ENCODE results near the gene CASP2.

The CASP2 gene

DNA sequence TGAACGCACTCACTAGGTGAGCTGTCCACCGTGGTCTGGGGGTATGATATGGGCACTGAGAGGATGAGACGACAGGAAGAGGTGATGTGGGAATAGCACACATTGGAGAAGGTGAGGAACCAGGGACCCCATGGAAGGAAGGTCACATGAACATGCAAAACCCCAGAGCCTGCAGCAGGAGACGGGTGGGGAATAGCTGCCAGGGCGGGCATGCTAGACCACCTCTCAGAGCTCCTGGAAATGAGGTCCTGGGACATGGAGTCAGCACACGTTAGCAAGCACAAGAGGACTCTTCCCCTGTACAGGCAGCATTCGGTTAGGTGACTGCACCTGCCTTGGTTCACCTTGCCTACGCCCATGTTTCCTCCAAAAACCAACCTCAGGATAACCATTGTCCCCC lies 66.2 kb downstream of the CASP2 start:
- no peak for DNase-seq (ENCODE audit: low spot score)
- in situ Hi-C loops (cut with MboI; ENCODE audit: low pct_unique_long_range_greater_than_20kb, low sequenced_read_pairs, unreplicated experiment), result no loop called here
- TF ChIP-seq, protein P1, sequence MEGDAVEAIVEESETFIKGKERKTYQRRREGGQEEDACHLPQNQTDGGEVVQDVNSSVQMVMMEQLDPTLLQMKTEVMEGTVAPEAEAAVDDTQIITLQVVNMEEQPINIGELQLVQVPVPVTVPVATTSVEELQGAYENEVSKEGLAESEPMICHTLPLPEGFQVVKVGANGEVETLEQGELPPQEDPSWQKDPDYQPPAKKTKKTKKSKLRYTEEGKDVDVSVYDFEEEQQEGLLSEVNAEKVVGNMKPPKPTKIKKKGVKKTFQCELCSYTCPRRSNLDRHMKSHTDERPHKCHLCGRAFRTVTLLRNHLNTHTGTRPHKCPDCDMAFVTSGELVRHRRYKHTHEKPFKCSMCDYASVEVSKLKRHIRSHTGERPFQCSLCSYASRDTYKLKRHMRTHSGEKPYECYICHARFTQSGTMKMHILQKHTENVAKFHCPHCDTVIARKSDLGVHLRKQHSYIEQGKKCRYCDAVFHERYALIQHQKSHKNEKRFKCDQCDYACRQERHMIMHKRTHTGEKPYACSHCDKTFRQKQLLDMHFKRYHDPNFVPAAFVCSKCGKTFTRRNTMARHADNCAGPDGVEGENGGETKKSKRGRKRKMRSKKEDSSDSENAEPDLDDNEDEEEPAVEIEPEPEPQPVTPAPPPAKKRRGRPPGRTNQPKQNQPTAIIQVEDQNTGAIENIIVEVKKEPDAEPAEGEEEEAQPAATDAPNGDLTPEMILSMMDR (IDR thresholded peaks at IDR 0.05; ENCODE audit: extremely low read depth, insufficient read depth, missing control alignments), result no peak

DNA sequence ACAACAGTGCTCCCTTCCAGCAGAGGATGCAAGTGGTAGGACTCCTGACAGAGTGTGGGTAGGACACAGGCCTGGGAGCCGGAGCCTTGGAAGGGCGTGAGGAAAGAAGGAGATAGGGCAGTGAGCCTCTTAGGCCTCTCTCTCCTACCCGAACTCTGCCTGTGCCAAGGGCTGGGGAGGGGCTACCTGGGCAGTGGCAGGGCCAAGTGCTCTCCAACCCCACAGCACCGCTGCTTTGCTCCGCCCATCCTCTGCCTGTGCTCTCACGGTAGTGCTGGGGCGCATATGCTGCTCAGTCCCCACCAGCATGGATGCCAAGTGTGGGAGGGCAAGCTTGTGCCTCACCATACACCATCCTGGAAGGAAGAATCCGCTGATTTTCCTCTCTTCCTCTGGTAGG lies 66.8 kb downstream of the CASP2 start:
- in situ Hi-C loops (cut with MboI; ENCODE audit: low pct_unique_long_range_greater_than_20kb, low sequenced_read_pairs, unreplicated experiment), result no loop called here
- TF ChIP-seq, protein P1 (IDR thresholded peaks at IDR 0.05; ENCODE audit: extremely low read depth, insufficient read depth, missing control alignments), result no peak

DNA sequence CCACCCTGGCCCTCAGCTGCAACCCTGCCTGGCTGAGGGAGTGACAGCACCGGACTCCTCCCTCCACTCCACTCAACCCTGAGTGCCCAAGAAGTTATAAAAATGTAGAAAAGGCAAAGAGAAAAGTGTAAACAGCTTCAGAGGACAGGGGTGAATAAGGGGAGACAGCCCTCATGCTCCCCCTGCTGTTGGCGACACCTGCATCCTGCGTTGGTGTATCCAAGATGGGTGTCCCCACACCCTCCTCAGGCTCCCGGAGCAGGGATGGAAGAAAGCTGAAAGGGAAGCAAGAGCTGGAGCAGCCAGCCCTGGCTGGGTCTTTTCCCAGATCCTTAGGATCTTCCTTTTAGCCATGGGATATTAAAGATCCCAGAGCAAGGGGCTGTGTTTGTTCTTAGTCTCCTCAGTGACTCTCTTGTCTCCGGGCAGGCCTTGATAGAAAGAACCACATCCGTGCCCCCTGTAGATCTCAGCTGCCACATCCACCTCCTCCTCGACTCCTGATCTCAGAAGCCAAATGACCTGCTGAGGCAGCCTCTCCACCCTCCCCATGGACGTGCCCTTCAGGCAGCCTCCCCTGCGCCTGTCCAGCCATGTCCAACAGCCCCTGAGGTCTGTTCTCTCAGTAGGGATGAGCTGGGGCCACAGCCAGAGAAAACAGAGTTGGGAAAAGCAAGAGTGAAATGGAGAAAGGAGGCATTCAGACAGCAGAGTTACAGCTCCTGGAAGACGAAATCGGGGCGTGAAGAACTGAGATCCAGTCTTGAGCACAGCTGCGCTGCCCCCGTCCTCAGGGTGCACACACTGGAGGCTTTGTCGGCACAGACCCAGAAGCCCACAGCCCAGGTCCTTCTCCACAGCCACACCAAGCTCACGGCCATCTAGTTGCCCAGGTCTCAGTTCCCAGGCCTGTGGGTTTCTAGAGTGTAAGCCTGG lies 67.6 kb downstream of the CASP2 start:
- in situ Hi-C loops (cut with MboI; ENCODE audit: low pct_unique_long_range_greater_than_20kb, low sequenced_read_pairs, unreplicated experiment), result no loop called here
- TF ChIP-seq, protein P1 (IDR thresholded peaks at IDR 0.05; ENCODE audit: extremely low read depth, insufficient read depth, missing control alignments), result peak; percentile 9
- DNase-seq (ENCODE audit: low spot score), result no peak

More for the DNA sequence above, 66.8 kb downstream of the CASP2 start:
- DNase-seq (ENCODE audit: low spot score), result no peak

DNA sequence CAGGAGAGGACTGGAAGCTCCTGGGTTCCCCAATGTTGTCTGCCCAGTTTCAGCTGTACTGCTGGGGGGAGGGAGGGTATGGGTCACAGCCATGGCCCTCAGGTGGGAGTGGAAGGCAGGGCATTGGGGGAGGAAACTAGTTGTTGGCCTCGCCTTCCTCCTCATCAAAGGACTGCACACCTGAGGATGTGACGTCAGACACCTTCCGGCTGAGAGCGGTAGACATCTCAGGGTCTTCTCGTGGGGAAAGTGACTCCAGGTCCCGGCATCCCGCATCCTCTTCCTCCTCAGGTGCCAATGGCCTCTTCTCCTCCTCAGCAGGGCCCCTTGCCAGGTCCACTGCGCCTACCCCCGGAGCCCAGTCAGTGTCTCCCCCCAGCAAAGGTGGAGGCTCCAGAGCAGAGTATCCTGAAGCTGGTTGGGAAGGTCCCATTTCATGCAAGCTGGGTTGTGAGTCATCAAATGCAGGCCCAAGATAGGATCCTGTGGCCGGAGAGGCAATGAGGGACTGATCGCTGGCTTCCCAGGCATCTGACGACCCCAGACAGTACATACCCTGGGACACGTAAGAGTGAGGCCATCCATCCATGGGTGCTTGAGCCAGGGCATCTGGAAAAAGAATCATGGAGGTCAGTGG lies 68.4 kb downstream of the CASP2 start:
- in situ Hi-C loops (cut with MboI; ENCODE audit: low pct_unique_long_range_greater_than_20kb, low sequenced_read_pairs, unreplicated experiment), result no loop called here
- TF ChIP-seq, protein P1 (IDR thresholded peaks at IDR 0.05; ENCODE audit: extremely low read depth, insufficient read depth, missing control alignments), result no peak
- peak; percentile 9 for DNase-seq (ENCODE audit: low spot score)
